Small intestine (tissue), 7 donors: ENCODE data around the gene PLEKHA8. TPM values are rescaled to one million over a fixed set of nuclear protein-coding genes. Genes with fewer than 3 reads are reported as not detected.
A peak's percentile ranks its signal among the peaks of the same experiment; 100 is the strongest.

Experiments used
- DNase-seq, 2 donors: peaks; one replicate each; pipeline versions ENCODE4 v3.0.0 to v3.0.0-alpha.2; 2013
- FAIRE-seq: peaks from 2 replicates; lab custom pipeline; 2012; peaks lifted over from hg19 to GRCh38; lab: Jason Lieb, UNC
- H3K27ac ChIP-seq, 3 donors: one replicate each; pipeline ENCODE4 v1.5.1; 2013; ENCODE audit warnings: low read length in 2 of 3, mild to moderate bottlenecking in 2 of 3, control low read depth in 1 of 3, inconsistent platforms in 1 of 3, low read depth in 1 of 3, moderate library complexity in 1 of 3
- H3K27me3 ChIP-seq, 3 donors: one replicate each; pipeline ENCODE4 v1.6.1; 2013; ENCODE audit warnings: low read length in 3 of 3, inconsistent platforms in 1 of 3; ENCODE audit not compliant: control insufficient read depth in 3 of 3, insufficient read depth in 3 of 3
- H3K36me3 ChIP-seq, 3 donors: one replicate each; pipeline ENCODE4 v1.6.1; 2013; ENCODE audit warnings: low read length in 3 of 3, inconsistent platforms in 1 of 3, low read depth in 1 of 3, mild to moderate bottlenecking in 1 of 3, moderate library complexity in 1 of 3; ENCODE audit not compliant: control insufficient read depth in 3 of 3, insufficient read depth in 2 of 3
- H3K4me1 ChIP-seq, 3 donors: one replicate each; pipeline ENCODE4 v1.6.1; 2013; ENCODE audit warnings: low read length in 2 of 3, inconsistent platforms in 1 of 3, low read depth in 1 of 3, mild to moderate bottlenecking in 1 of 3, moderate library complexity in 1 of 3; ENCODE audit not compliant: control insufficient read depth in 3 of 3, insufficient read depth in 2 of 3
- H3K4me3 ChIP-seq, 3 donors: one replicate each; pipeline ENCODE4 v1.5.1; 2013; ENCODE audit warnings: low read length in 3 of 3, control low read depth in 1 of 3, inconsistent platforms in 1 of 3, low read depth in 1 of 3, mild to moderate bottlenecking in 1 of 3, moderate library complexity in 1 of 3
- H3K9me3 ChIP-seq, 2 donors: one replicate each; pipeline ENCODE4 v1.6.1; 2013; ENCODE audit warnings: low read depth in 1 of 2, low read length in 1 of 2; ENCODE audit not compliant: control insufficient read depth in 2 of 2, insufficient read depth in 1 of 2
- WGBS, 3 donors: extraction: QIAGEN DNeasy Blood & Tissue Kit; methylation state at CpG; one replicate each; pipeline ENCODE4 v1.1.7; 2013; 5-methylcytosine and 5-hydroxymethylcytosine counted together
- polyA plus RNA-seq, 4 donors: library from polyadenylated mRNA; stranded (reverse) in 3 of 4; unstranded in 1 of 4; fragments of 200-250 nt in 3 of 4; fragments of 120-200 nt in 1 of 4; gene quantifications; one replicate each; pipeline versions ENCODE4 v1.2.1 to v1.2.3, GENCODE V29; 2013
- donor health status: healthy with polysubstance abuse.
- donor health status: control.
- donor health status: control.
- donor health status: Bipolar disorder and iron deficiency.
- donor health status: healthy.

PLEKHA8 gene
- polyA plus RNA-seq, 4 donors: 3.8 to 5.0 (median 4.4) TPM

DNA sequence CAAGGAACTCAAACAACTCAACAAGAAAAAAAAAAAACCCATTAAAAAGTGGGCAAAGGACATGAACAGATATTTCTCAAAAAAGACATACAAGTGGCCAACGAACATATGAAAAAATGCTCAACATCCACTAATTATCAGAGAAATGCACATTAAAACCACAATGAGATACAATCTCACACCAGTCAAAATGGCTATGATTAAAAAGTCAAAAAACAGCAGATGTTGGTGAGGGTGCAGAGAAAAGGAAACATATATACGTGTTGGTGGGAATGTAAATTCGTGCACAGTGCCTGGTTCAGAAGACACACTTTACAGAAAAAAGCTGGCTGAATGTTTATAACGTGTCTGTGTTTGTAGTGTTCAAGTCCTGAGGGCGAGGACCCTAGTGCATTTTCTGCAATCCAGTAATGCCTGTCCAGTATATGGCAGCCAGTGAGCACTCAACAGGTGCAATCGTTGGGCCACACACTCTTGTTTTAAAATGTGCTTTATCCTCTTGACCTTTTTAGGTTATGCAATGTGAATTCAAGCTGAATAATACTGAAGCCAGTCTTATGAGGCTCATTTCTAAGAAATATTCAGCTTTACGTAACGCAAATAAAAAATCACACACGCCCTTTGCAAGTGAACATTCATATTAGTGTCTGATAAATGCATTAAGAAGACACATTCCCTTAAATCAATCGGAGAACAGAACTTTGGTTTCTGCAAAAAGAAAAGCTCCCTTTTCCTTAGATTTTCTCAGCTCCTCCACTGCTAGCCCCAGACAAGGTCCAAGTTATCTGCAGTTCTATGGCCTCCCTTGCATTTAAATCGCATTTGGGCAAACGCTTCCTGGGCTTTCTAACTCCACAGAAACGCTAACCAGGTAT is 105.8 kb downstream of the PLEKHA8 start:
- Histone ChIP-seq H3K27ac (peak overlapping the region in 2 of 3 donors; percentile 6 to 39), H3K4me3 (peak overlapping the region; percentile 68 to 89 (median 87)), H3K36me3 (no peaks in the 10 kb centered on the region), H3K4me1 (peaks cover 0 to 3% (median 0%) of the 10 kb centered on the region in 3 donors), H3K27me3 (peaks cover 0 to 12% (median 0%) of the 10 kb centered on the region in 3 donors), H3K9me3 (no peaks in the 10 kb centered on the region)
- FAIRE-seq (no peak), DNase-seq (no peak)
- 32 to 38% (median 36%) methylated on average over 13 of the region's 13 CpGs for WGBS, 3 donors

DNA sequence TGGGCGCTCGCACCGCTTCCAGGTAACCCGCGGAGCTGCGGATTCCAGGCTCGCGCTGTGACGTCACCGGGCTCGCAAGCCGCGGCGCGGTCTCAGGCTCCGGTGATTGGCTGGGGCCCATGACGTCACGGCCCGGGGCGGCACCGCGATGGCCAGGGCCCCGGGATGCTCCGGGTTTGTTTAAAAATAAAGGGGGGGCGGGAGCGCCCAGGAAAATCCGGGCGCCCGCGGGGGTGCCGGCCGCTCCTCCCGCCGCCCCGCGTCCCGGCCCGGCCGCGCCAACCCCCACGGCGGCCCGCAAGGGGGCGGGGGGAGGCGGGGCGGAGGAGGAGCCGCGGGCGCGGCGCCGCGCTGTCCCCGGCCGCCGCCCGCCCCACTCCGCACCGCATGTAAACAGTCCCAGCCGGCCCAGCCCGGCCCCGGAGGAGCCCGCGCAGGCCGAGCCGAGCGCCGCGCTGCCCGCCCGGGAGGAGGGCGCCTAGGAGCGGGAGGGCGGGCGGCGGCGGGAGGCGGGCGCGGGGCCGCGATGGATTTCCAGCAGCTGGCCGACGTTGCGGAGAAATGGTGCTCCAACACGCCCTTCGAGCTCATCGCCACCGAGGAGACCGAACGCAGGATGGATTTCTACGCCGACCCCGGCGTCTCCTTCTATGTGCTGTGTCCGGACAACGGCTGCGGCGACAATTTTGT is 106.5 kb downstream of the PLEKHA8 start, which contains the start of gene MTURN:
Gene MTURN (plus strand): TSS at position 376 of the 690 bp plus-strand sequence. CDS start 151 bp downstream, at position 527.
- WGBS, 3 donors: 0 to 1% (median 1%) methylated on average over 61 to 99 of the region's 99 CpGs
- H3K4me3 ChIP-seq: peak within 1 kb of the TSS; percentile 86 to 89 (median 87)
- FAIRE-seq: no peak

DNA sequence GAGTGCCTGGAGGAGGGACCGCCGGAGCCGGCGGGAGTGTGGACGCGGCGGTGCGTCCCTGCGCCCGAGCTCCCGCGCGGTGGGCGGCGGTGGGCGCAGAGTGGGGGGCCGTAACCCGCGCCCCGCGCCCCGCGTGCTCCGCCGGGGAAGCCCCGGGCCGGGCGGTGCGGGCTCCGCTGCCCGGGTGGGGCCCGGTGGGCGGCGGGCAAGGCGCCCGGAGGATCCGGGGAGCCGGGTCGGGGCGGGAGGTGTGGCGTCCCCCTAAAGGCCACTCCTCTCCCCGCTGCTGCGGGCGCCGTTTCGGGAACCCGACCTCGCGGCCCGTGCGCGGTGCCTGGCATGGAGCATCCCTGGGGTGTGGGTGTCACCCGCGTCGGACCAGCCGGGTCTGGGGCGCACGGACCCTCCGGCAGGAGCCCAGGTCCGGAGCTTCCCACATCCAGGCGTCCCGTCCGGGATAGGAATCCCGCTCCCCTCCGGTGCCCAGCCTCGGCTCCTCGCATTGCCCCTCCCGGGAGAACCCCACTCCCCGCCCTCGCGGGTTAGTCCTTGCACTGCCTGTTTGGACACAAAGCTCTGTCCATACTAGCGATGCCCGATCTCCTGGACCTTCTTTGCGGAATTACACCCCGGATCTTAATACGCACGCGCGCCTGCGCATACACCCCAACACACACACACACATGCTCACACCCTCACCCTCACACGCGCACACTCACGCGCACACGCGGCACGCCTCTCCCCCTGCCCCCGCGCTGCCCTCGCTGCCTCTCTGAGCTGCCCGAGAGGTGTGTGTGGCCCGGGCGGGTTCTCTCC is 107.3 kb downstream of the PLEKHA8 start:
- no peak for FAIRE-seq
- peaks cover 0 to 3% (median 0%) of the 10 kb centered on the region in 3 donors for H3K4me1 ChIP-seq
- WGBS, 3 donors: 0% methylated on average over 69 to 93 of the region's 93 CpGs

More for the DNA sequence above, 106.5 kb downstream of the PLEKHA8 start, which contains the start of gene MTURN:
- Histone ChIP-seq H3K27ac (peak within 1 kb of the TSS; percentile 46 to 88 (median 55)), H3K9me3 (no peaks in the 10 kb centered on the region), H3K36me3 (peaks cover 0 to 2% (median 0%) of the 10 kb centered on the region in 3 donors), H3K27me3 (peaks cover 0 to 12% (median 0%) of the 10 kb centered on the region in 3 donors), H3K4me1 (peaks cover 0 to 3% (median 0%) of the 10 kb centered on the region in 3 donors)
- DNase-seq: peak; percentile 85 to 95

DNA sequence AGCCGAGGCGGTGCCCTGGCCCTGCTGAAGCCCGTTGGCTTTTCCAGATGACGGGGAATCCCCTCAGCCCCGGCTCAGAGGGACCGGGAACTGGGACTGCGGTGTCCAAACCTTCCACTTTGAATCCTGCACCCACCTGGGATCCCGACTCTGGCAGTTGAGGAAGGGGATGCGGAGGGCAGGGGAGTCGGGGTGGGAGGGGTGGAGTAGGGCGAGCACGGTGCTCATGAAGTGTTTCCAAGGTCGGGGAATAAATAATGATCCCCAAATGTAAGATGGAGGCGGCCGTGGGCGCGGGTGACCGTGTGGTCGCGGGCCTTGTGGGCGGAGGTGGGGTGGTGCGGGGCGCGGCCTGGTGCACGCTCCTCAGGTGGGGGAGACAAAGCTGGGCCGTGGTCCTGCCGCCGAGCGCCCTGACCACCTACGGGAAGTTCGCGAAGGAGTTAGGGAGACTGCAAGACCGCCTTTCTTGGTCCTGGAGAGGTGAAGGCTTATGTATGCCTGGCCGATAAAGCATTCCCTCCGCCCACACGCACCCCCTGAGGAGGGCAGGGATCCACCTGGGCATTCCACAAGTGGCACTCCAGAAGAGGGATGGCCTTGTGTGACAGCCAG is 108.0 kb downstream of the PLEKHA8 start:
- Histone ChIP-seq H3K9me3 (no peaks in the 10 kb centered on the region), H3K27ac (no peak overlapping the region), H3K4me1 (peaks cover 0 to 3% (median 0%) of the 10 kb centered on the region in 3 donors), H3K4me3 (peak overlapping the region; percentile 25 to 87 (median 86)), H3K27me3 (peaks cover 0 to 12% (median 0%) of the 10 kb centered on the region in 3 donors), H3K36me3 (peaks cover 0 to 4% (median 0%) of the 10 kb centered on the region in 3 donors)
- DNase-seq (peak in 1 of 2 donors; percentile 31), FAIRE-seq (no peak)
- WGBS, 3 donors: 13 to 23% (median 22%) methylated on average over 35 to 36 of the region's 36 CpGs

More for the DNA sequence above, 107.3 kb downstream of the PLEKHA8 start:
- Histone ChIP-seq H3K4me3 (peak overlapping the region; percentile 86 to 89 (median 87)), H3K27me3 (peaks cover 0 to 12% (median 0%) of the 10 kb centered on the region in 3 donors), H3K9me3 (no peaks in the 10 kb centered on the region), H3K27ac (peak overlapping the region; percentile 46 to 88 (median 55)), H3K36me3 (peaks cover 0 to 4% (median 0%) of the 10 kb centered on the region in 3 donors)
- DNase-seq: peak; percentile 63 to 79

DNA sequence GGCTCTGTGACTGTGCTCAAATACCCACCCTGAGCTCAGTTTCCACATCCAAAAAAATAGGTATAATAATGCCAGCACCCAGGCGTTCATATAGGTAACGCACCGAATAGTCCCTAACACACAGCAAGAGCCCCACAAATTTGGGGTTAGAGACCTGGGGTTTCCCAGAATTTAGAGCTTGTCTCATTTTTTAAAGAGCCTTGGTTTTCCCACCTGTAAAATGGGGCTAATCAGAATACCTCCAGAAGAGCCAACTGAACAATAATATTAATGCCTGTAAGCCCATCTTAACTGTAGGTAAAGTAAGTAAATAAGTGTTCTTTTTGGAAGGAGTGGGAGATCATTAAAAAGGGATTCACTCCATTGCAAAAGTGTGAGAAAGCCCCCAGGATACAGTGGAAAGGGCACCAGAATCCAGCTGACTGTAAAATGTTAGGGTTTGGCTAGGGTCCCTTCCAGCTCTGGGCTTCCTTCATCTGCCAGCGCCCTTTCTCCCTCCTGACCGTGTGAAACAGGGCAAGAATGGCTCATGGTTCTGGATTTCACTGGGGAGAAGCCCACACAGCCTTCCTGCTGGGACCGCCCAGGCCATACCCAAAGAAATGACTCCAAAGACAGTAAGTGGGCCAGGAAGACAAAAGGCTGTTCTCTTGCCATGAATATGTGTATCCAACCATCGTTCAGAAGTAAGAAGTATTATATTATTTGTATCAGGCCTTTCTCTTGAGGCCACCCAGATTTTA is 108.7 kb downstream of the PLEKHA8 start:
- WGBS, 3 donors: 85 to 92% (median 91%) methylated on average over 7 of the region's 7 CpGs
- Histone ChIP-seq H3K27ac (no peak overlapping the region), H3K27me3 (peaks cover 0 to 12% (median 0%) of the 10 kb centered on the region in 3 donors), H3K36me3 (peaks cover 0 to 4% (median 0%) of the 10 kb centered on the region in 3 donors), H3K4me3 (peak overlapping the region in 1 of 3 donors; percentile 86), H3K9me3 (no peaks in the 10 kb centered on the region), H3K4me1 (peaks cover 0 to 3% (median 0%) of the 10 kb centered on the region in 3 donors)
- FAIRE-seq (no peak), DNase-seq (no peak)

DNA sequence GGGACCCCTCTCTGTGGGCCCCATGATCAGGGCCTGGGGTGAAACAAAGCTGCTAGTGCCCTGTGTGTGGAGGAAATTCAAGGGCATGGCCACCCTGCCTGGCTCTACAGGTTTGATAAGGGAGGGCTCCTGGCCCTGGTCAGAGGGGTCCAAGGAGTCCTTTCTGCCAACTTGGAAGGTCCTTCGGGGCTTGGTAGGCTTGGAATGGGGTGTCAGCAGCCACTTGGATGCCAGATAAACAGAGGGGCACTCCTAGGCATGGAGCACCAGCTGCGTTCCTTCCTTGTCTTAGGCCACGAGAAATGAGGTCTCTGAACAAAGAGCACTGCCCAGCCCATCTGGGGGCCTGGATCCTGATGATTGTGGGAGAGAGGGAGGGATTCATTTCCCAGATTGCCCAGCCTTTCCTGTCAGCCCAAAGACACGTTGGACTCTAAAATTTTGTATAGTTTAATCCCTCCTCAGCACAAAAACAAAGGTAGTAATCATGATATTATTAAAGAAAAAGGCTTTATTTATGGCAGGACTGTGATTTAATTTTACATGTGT is 111.7 kb downstream of the PLEKHA8 start:
- Histone ChIP-seq H3K4me3 (no peak overlapping the region), H3K4me1 (no peaks in the 10 kb centered on the region), H3K9me3 (no peaks in the 10 kb centered on the region), H3K27me3 (peaks cover 0 to 12% (median 0%) of the 10 kb centered on the region in 3 donors), H3K36me3 (peaks cover 0 to 4% (median 0%) of the 10 kb centered on the region in 3 donors), H3K27ac (peak overlapping the region in 1 of 3 donors; percentile 24)
- 59 to 65% (median 63%) methylated on average over 4 of the region's 4 CpGs for WGBS, 3 donors
- no peak for DNase-seq
- no peak for FAIRE-seq

DNA sequence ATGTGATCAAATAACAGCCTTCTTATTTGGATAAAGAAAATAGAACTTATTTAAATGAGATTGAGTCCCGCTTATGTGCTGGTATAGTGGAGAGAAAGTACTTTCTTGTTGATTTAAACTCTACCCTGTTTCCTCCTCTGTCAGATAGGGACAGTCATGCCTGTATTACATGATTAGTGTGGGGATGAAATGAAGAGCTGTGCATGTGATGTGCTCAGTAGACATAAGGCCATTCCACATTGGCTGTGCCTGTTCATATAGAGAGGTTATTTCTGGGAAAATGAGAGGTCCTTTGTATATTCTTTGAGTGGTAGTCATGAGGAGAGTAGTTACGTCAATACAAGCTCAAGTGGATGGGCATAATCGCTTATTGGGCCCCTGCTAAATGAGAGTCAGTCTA is 112.2 kb downstream of the PLEKHA8 start:
- Histone ChIP-seq H3K27ac (no peak overlapping the region), H3K27me3 (peaks cover 0 to 12% (median 0%) of the 10 kb centered on the region in 3 donors), H3K4me1 (no peaks in the 10 kb centered on the region), H3K9me3 (no peaks in the 10 kb centered on the region), H3K4me3 (no peak overlapping the region), H3K36me3 (peaks cover 0 to 4% (median 0%) of the 10 kb centered on the region in 3 donors)
- FAIRE-seq (no peak), DNase-seq (no peak)
- WGBS, 3 donors: 96 to 99% (median 97%) methylated on average over 3 of the region's 3 CpGs
